ENCODE data around the gene TM9SF1.
A peak's percentile ranks its signal among the peaks of the same experiment; 100 is the strongest.

TM9SF1 gene, protein sequence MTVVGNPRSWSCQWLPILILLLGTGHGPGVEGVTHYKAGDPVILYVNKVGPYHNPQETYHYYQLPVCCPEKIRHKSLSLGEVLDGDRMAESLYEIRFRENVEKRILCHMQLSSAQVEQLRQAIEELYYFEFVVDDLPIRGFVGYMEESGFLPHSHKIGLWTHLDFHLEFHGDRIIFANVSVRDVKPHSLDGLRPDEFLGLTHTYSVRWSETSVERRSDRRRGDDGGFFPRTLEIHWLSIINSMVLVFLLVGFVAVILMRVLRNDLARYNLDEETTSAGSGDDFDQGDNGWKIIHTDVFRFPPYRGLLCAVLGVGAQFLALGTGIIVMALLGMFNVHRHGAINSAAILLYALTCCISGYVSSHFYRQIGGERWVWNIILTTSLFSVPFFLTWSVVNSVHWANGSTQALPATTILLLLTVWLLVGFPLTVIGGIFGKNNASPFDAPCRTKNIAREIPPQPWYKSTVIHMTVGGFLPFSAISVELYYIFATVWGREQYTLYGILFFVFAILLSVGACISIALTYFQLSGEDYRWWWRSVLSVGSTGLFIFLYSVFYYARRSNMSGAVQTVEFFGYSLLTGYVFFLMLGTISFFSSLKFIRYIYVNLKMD

DNA sequence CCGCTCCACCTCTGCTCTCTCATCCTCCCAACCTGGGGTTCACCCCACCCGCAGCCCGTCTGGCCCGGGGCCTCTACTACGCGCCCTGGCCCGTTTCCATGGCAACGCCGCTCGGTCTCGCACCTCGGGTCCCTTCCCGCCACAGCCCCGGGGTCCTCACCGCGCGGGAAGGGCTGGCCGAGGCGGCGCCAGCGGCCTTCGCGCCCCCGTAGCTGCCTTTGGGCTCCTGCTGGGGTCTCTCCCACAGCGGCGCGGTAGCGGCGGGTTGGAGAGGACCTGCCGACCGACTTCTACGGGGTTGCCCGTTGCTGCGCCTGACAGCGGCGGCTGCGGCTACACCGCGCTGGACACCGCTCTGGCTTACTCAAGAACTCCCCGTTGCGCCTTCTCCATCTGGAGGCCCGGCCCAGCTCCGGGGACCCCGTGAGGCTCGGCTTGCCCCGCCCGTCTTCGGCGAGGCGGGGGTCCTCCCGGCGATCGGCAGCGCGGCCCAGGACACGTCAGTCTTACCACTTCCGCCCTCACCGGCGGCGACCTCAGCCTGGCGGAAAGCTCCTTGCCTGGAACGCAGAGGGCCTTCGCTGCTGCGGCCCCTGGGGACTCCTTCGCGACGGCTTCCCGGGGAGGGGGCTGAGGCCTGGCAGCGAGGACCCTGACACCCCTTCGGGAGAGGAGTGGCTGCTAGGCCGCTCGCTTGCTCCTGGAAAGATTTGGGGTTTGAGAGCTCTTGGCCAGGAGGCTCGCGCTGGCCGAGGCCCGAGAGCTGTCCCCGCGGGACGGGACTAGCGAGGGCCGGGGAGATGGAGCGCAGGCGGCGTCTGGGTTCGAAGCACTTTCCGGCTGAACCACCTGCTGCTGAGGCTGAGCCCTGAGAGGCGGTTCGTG is at the start of gene TM9SF1:
Gene TM9SF1, minus strand, starts transcription at position 256 of the 885 bp plus-strand sequence. CDS start 422 bp downstream, outside the sequence.
- DNase-seq (ENCODE audit: insufficient read length, low spot score): peak; percentile 66
- FAIRE-seq: no peak

DNA sequence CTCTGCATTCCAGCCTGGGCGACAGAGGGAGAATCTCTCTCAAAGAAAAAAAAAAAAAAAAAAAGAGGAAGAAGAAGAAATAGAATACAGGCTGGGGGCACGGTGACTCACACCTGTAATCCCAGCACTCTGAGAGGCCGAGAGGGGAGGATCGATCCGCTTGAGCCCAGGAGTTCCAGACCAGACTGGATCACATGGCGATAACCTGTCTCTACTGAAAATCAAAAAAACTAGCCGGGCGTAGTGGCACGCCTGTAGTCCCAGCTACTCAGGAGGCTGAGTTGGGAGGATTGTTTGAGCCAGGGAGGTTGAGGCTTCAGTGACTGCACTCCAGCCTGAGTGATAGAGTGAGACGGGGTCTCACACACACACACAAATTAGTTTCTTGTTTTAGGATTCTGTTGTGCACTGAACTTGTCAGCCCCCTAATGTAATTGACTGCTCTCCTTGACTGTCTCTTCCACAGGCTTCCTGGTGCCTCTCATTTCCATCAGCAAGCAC is 48.1 kb upstream of the TM9SF1 start:
- no peak for FAIRE-seq

DNA sequence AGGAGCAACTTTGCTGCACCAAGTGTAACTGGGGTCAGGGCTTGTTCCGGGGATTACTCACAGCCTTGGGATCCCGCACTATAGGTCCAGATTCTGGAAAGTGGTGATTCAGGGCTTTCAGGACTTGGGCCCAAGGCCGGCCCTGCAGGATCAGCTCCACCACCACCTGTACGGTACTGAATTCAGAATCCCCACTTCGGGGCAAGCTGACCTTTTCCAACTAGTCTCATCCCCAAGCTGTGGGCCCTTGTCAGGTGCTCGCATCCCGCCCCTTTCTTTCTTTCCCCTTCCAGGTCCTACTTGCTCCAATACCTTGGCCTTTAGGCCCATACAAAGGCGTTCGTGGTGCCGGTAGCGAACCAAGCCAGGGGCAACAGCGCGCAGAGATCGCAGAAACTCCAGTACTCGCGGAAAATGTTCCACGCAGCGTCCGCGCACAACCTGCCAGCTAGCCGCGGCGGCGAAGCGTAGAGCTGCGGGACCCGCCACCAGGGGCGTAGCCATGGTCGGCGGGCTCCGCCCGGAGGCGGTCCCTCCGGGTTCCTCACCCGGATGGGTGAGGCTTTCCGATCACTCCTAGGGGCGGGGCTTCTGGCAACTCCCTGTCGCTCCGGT is 46.7 kb upstream of the TM9SF1 start:
- no peak for FAIRE-seq
- DNase-seq (ENCODE audit: insufficient read length, low spot score): peak; percentile 81

More for the DNA sequence above, 48.1 kb upstream of the TM9SF1 start:
- DNase-seq (ENCODE audit: insufficient read length, low spot score): no peak

DNA sequence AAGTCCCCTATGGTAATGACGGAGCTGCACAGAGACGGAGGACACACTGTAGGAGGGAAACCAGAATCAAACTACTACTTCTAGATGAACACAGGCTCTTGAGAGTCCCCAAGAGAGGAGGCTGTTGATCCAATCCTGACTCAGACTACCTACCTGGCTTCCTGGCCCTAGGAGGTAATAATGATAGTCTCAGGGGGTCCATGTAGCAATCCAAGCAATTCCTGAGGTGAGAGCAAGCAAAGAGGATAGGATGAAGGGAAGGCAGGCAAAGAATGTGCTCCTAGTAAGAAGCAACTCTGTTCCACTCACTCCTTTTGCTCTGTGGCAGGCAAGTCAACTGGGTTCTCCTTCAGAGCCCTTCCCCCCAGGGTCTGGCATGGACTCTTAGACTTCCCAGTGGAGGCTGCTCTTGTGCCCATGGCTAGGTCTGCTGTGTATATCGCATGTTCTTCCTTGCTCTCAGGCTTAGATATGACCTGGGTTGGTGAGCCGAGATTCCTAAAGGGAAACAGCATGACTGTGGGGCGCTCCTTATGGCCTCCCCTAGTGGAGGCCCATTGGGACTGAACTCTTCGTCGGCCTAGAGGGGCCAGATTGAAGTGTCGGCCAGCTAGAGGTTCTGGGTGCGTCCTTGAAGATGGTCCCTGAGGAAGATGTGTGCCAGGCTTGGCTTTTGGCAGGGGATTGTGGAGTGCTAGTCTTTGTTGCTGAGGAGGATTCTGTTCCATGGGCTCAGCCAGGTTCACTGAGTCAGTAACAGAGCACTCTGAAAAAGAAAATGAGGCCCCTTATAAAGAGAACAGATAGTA is 45.1 kb upstream of the TM9SF1 start:
- DNase-seq (ENCODE audit: insufficient read length, low spot score): no peak
- FAIRE-seq: no peak

DNA sequence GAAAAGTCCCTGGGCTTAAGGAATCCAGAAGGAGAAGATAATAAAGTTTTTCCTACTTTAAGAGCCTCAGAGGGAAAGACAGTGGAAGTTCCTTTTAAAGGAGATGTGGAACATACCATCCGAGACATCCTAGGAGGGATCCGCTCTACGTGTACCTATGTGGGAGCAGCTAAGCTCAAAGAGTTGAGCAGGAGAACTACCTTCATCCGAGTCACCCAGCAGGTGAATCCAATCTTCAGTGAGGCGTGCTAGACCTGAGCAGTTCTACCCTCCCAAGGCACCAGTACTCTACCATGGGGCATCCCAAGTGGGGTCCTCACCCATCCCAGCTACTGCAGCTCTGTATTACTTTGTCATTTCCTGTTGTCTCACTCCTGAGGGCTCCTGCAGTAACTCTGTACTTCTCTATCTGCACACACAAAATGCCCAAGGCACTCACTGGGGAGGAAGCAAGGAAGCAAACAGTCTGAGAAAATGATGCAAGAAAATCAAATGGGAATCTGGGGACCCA is 43.3 kb upstream of the TM9SF1 start:
- FAIRE-seq: no peak

DNA sequence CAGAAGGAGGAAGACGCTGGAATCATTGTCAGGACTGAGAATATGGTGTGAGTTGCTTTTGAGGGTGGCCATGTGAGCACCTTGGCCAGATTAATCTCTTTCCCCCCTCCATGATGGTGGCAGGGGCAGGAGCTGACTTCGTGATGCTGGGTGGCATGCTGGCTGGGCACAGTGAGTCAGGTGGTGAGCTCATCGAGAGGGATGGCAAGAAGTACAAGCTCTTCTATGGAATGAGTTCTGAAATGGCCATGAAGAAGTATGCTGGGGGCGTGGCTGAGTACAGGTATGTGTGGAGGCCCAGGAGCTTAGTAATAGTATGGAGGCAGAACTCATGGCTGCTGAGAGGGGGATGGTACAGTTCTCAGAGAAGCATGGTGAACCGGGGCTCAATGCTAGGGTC is 42.9 kb upstream of the TM9SF1 start:
- FAIRE-seq: no peak
- no peak for DNase-seq (ENCODE audit: insufficient read length, low spot score)

More for the DNA sequence above, 43.3 kb upstream of the TM9SF1 start:
- DNase-seq (ENCODE audit: insufficient read length, low spot score): no peak

DNA sequence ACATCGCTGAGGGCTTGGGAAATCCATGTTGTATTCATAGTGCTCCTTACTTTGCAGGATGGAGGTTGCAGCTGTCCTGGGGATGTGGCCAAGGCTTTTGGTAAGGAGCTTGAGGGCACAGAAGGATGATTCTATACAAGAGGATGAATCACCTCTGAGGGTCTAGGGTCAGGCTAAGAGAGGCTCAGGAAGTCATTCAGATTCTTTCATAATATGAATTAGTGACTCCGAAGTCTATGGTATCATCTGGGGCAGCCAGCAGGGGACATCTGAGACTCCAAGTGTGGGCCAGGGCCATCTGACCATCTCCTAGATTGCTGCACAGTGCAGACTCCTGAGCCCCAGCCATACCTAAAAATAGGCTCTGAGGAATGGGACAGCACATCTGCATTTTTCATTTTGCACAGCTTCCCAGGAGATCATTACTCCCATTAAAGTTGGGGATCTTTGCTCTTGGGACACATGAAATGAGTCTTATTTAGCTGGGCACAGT is 42.3 kb upstream of the TM9SF1 start:
- no peak for FAIRE-seq
- no peak for DNase-seq (ENCODE audit: insufficient read length, low spot score)

DNA sequence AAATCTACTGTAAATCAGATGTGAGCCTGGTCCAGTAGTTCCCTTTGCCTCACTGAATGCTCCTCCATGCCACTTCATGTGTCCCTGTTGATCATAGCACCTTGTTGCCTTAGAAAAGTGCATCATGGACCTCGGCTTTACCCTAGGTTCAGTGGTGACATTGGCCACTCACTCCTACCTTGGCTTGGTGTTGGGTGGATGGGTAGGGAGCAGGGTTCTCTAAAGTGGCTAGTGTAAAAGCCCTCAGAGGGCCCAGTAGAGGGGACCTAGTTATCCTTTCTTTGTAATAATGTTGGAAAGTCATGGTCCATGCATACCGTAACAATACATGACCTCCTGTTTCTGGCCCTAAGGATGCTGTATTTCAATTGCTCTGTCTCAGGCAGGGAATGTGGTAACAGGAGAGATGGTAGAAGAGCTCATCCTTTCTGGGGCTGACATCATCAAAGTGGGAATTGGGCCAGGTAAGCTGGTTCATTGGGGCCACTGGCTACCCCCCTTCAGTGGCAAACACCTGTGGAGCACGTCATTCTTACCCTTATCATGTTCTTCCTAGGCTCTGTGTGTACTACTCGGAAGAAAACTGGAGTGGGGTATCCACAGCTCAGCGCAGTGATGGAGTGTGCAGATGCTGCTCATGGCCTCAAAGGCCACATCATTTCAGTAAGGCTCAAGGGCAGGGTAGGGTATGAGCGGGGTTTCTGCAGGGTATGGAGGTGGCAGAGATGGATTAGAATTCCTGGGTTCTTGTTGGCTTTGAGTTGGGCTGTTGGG is 41.6 kb upstream of the TM9SF1 start:
- no peak for FAIRE-seq
- no peak for DNase-seq (ENCODE audit: insufficient read length, low spot score)

DNA sequence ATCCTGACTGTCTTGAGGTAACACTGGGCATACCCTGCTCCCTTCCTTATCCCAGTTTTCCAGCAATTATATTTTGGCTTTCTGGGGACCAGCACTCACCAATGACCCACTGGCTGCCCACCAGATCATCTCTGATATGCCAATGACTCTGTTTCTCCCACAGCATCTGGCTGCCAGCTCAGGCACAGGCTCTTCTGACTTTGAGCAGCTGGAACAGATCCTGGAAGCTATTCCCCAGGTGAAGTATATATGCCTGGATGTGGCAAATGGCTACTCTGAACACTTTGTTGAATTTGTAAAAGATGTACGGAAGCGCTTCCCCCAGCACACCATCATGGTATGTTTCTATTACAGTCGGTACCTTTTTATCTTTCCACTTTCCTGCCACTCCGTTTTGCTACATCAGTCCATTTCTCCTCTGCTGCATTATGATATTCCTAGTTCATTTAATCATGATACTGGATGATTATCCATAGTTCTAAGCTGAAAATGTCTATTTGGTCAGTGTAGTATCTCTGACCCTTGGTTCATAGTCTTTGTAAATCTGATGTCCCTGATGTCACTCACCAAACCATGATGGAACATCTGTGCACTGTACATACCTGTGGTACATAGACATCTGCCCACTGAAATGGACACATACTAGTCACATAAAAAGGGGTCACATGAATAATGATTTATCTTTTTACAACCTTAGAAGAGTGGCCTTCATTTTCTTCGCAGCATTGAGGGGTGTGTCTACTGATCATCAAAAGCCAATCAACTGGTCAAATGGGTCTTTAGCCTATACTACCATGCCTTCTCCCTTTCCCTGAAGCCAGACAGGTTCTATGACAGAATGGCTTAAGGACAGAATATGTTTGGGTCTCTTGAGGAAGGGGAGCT is 40.8 kb upstream of the TM9SF1 start:
- FAIRE-seq: no peak
- no peak for DNase-seq (ENCODE audit: insufficient read length, low spot score)

DNA sequence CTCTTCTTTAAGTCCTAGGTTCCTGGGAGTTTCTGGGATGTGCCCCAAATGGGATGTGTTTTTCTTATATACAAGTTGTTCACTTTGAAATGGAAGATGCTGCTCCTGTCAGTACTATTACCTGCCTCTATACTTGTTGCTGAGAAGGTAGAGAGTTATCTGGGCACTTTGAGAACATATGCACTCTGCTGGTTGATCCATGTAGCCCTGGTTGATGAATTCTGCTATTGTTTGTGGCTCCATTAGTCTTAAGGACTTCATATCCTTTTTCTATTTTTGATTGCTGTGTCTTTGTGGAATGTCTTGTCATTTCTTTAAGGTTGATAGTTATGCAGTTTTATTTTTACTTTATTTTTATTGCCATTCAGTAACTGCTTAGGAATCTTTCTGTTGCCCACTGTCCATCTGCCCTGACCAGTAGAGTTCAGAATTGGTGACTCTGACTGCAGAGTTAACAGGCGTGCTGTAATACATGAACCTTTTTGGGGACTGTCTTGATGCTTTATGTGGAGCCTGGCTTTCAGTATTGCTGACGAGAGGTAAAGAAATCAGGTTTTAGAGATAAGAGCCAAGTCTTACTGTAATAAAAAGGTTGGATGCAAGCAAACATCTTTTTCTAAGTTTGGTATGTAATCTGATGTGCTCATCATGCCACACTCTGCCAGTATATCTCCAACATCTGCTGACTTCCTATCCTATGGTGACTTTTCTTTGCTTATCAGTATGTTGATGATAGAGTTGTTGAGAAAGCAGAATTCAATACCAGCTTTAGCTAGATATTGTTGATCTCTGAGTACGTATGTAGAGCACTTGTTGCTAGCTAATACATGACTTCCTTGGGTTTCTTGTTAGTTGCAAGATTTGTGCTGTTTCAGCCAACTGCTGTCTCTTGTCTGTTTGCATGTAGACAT is 39.1 kb upstream of the TM9SF1 start:
- DNase-seq (ENCODE audit: insufficient read length, low spot score) (no peak), FAIRE-seq (no peak)

DNA sequence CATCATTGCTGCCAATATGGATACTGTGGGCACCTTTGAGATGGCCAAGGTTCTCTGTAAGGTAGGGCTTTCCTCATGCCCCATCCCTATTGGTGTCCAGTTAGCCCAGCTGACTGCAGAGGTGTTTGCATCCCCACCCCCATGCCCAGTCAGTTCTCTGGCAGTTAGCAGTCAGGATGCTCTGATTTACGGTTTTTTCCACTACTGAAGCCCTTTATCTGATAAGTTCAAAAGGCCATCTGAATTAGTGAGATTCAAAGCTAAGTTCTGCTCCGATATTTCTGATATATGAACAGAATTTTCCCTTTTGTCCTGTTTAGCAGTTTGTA is 38.3 kb upstream of the TM9SF1 start:
- FAIRE-seq (no peak), DNase-seq (ENCODE audit: insufficient read length, low spot score) (no peak)

DNA sequence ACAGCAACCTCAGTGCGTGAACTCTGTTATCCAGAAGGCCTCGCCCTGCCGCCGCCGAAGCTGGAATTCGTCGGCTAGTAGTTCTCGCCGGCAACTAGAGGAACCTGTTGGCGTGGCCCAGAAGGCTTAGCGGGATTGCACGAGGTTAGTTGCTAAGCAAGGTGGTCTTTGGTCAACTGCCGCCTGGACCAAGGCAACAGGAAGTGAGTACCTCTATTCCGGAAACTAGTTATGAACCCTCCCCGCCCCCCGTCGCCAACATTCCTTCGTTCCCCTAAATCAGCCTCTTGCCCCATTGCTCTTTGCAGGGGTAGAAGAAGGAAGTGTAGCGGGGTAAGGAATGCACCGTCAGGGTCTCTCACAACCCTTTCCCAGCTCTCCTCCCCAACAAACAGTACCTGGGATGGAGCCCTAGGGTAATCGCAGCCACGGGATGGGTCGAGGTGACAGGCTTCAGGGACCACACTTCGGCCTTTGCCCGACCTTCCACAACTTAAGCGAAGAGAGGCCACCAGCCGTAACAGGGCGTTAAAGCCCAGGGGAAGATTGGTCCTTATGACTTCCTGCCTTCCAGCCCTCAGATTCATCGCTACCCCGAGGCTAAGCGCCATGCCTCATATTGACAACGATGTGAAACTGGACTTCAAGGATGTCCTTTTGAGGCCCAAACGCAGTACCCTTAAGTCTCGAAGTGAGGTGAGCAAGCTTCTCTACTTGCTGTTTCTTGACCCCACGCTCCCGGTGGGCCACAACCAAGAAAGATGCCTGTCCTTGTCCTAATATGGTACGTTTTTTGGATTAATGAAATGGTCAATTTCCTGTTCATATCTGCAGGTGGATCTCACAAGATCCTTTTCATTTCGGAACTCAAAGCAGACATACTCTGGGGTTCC is 37.6 kb upstream of the TM9SF1 start, which contains the start of gene GMPR2:
Gene GMPR2, plus strand, starts transcription at position 285 of the 893 bp plus-strand sequence. Its CDS starts 325 bp downstream, at position 610.
- FAIRE-seq (no peak), DNase-seq (ENCODE audit: insufficient read length, low spot score) (peak; percentile 45)

DNA sequence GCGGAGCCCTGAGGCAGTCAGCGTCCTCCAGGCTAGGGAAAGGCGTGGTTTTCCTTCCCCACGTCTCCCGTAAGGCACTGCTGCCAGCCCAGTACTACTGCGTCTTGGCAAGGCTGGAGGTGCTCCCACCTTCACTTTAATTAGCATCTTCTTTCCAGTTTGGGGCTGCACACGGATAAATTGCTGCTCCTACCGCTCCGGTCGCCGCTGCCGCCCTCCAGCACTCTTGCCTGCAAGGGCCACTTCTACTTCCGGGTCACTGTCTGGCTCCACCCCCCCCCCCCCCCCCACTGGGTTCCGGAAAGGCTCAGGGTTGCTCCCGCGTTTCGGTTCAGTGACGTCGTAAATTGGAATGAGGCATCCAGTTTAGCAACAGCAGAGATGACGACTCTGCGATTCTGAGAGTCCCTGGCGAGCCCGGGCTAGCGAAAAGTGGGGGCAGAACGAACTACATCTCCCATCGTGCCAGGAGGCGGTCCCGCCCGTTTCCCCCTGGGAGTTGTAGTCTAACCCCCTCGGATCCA is 36.9 kb upstream of the TM9SF1 start, which contains the start of gene NEDD8:
Gene NEDD8, minus strand, starts transcription at position 247 of the 524 bp plus-strand sequence. Its CDS starts 100 bp downstream, at position 147.
- no peak for FAIRE-seq
- peak; percentile 74 for DNase-seq (ENCODE audit: insufficient read length, low spot score)

DNA sequence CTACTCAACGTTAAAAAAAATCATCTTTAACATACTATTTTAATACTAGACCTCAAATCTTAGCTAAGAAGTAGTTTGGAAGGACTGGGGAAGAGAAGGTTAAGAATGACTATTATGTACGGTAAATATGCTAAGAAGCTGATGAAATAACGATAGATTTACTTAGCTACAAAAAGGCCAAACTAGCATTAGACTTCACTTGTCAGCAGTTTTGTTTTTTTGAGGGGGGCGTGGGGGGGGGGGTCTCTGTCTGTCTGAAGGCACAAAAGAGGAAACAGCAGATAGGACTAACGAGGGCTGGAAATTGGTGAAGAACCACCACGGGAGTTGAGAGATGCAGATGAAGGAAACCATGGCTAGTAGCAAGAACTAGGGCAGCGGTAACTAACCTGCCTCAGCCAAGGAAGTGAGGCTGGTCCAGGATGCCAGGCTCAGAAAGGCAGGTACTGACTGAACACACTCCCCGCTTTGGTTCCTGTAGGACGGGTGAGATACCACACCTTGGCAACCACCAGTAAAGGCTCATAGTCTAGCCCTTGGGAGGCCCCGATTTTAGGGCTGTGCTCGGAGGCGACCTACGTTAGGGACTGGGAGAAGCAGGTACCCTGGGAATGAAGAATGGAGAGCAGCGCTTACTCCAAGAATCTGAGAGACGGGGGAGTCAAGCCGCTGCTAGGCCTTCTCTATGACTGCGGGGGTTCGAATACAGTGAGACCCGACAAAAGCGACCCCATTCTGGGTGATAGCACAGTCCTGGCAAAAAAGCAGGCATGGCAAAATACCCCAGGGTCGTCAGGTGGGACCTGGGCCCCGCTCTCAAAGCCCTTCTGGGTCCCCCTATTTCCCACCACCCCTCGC is 36.3 kb upstream of the TM9SF1 start:
- DNase-seq (ENCODE audit: insufficient read length, low spot score): no peak
- no peak for FAIRE-seq
